CD14-positive monocyte (primary cell): ENCODE data around the gene AOAH. TPM values are rescaled to one million over a fixed set of nuclear protein-coding genes. Genes with fewer than 3 reads are reported as not detected.

Experiments
- DNase-seq, 3 donors: peaks; one replicate each; pipeline ENCODE4 v3.0.0-alpha.2; 2011 to 2022
- H2AFZ ChIP-seq: 2 replicates; pipeline ENCODE4 v1.6.0; 2012; ENCODE audit warnings: mild to moderate bottlenecking, low read depth, low read length, inconsistent platforms; ENCODE audit not compliant: insufficient read depth, poor library complexity, severe bottlenecking
- H3K27ac ChIP-seq, 2 donors: 1 replicate in 1 of 2; 2 replicates in 1 of 2; pipeline ENCODE4 v1.5.1; 2012 to 2013; ENCODE audit warnings: low read length in 2 of 2, control low read depth in 1 of 2, inconsistent platforms in 1 of 2, low read depth in 1 of 2, mild to moderate bottlenecking in 1 of 2
- H3K27me3 ChIP-seq, 2 donors: one replicate each; pipeline versions ENCODE4 v1.6.0 to v1.6.1; 2011 to 2013; ENCODE audit warnings: low read length in 2 of 2; ENCODE audit not compliant: control insufficient read depth in 2 of 2, insufficient read depth in 2 of 2
- H3K36me3 ChIP-seq, 2 donors: replicated peaks in 1 of 2; 1 replicate in 1 of 2; 2 replicates in 1 of 2; pipeline versions ENCODE4 v1.5.1 to v1.6.1; 2012 to 2013; ENCODE audit warnings: low read length in 2 of 2, control low read depth in 1 of 2, inconsistent platforms in 1 of 2, mild to moderate bottlenecking in 1 of 2; ENCODE audit not compliant: insufficient read depth in 2 of 2, control insufficient read depth in 1 of 2
- H3K4me1 ChIP-seq, 2 donors: 1 replicate in 1 of 2; 2 replicates in 1 of 2; pipeline versions ENCODE4 v1.5.1 to v1.6.1; 2012 to 2013; ENCODE audit warnings: low read length in 2 of 2, control low read depth in 1 of 2, inconsistent platforms in 1 of 2, mild to moderate bottlenecking in 1 of 2, moderate library complexity in 1 of 2; ENCODE audit not compliant: insufficient read depth in 2 of 2, control insufficient read depth in 1 of 2
- H3K4me2 ChIP-seq: replicated peaks from 2 replicates; pipeline ENCODE3; 2012; ENCODE audit warnings: low read length, moderate library complexity, mild to moderate bottlenecking; ENCODE audit not compliant: poor library complexity, severe bottlenecking; ENCODE audit errors: extremely low read depth
- H3K4me3 ChIP-seq, 3 experiments: fragments of 200-600 bp in 1 of 3; sonication (generic) in 1 of 3; replicated peaks in 1 of 3; 1 replicate in 2 of 3; 2 replicates in 1 of 3; pipeline ENCODE4 v1.5.1; 2011 to 2013; ENCODE audit warnings: low read length in 3 of 3, mild to moderate bottlenecking in 3 of 3, control low read depth in 2 of 3, low read depth in 2 of 3, inconsistent platforms in 1 of 3, moderate library complexity in 1 of 3
- H3K79me2 ChIP-seq: 2 replicates; pipeline ENCODE4 v1.6.0; 2012; ENCODE audit warnings: mild to moderate bottlenecking, control low read depth, inconsistent platforms, low read length, moderate library complexity; ENCODE audit not compliant: insufficient read depth
- H3K9ac ChIP-seq: 2 replicates; pipeline ENCODE4 v1.6.0; 2017; ENCODE audit warnings: low read length, mild to moderate bottlenecking; ENCODE audit not compliant: insufficient read depth, poor library complexity, severe bottlenecking
- H3K9me3 ChIP-seq, 2 donors: replicated peaks in 1 of 2; 1 replicate in 1 of 2; 2 replicates in 1 of 2; pipeline versions ENCODE4 v1.5.1 to v1.6.1; 2012 to 2013; ENCODE audit warnings: low read length in 2 of 2, control low read depth in 1 of 2; ENCODE audit not compliant: control insufficient read depth in 1 of 2, insufficient read depth in 1 of 2
- H4K20me1 ChIP-seq: 2 replicates; pipeline ENCODE4 v1.6.0; 2012; ENCODE audit warnings: mild to moderate bottlenecking, low read length, control low read depth, moderate library complexity; ENCODE audit not compliant: insufficient read depth
- H3K27ac Mint-ChIP-seq, 7 donors: one replicate each; pipeline ENCODE4 v1.8.0; 2020; ENCODE audit warnings: mild to moderate bottlenecking in 7 of 7, mixed read lengths in 7 of 7, moderate library complexity in 6 of 7, inconsistent platforms in 2 of 7
- H3K27me3 Mint-ChIP-seq, 3 donors: one replicate each; pipeline ENCODE4 v1.8.0; 2021 to 2022; ENCODE audit warnings: low read depth in 3 of 3, mild to moderate bottlenecking in 3 of 3, mixed read lengths in 3 of 3, moderate library complexity in 3 of 3, inconsistent platforms in 1 of 3
- H3K36me3 Mint-ChIP-seq, 2 donors: one replicate each; pipeline ENCODE4 v1.8.0; 2020; ENCODE audit warnings: mixed read lengths in 2 of 2, inconsistent platforms in 1 of 2, mild to moderate bottlenecking in 1 of 2
- H3K4me1 Mint-ChIP-seq: one replicate; pipeline ENCODE4 v1.8.0; 2020; ENCODE audit warnings: mild to moderate bottlenecking, mixed read lengths
- H3K4me3 Mint-ChIP-seq, 2 donors: one replicate each; pipeline ENCODE4 v1.8.0; 2020; ENCODE audit warnings: mild to moderate bottlenecking in 2 of 2, mixed read lengths in 2 of 2, moderate library complexity in 1 of 2
- H3K9me3 Mint-ChIP-seq, 7 donors: one replicate each; pipeline ENCODE4 v1.8.0; 2020 to 2022; ENCODE audit warnings: mixed read lengths in 7 of 7, mild to moderate bottlenecking in 6 of 7, moderate library complexity in 6 of 7, inconsistent platforms in 2 of 7
- WGBS: methylation state at CpG from one replicate; pipeline ENCODE4 v1.1.5; 2013; ENCODE audit warnings: missing lambda C conversion rate; ENCODE audit not compliant: insufficient coverage; 5-methylcytosine and 5-hydroxymethylcytosine counted together
- intact Hi-C, 2 donors: fragments of 100-400 bp; cut with micrococcal nuclease; formaldehyde crosslinking; loops; one replicate each; pipeline versions ENCODE4 v1.15.0 to v1.15.1; 2023
- polyA plus RNA-seq, 3 donors: library from polyadenylated mRNA; depleted of rRNA in 1 of 3; unstranded in 2 of 3; stranded (reverse) in 1 of 3; fragments of 300-500 nt in 2 of 3; fragments of >200 nt in 1 of 3; fragmentation: Illumina TruSeq in 2 of 3; gene quantifications; 1 replicate in 2 of 3; 2 replicates in 1 of 3; pipeline ENCODE4 v1.2.3, GENCODE V29; 2012 to 2021
- TF ChIP-seq, protein P1 (sequence below): fragments of 200-600 bp; IDR thresholded peaks from one replicate; pipeline ENCODE4 v1.8.0; 2022; ENCODE audit warnings: antibody characterized with exemption, mild to moderate bottlenecking

Gene AOAH
- polyA plus RNA-seq, 3 donors: 305 to 467 (median 349) TPM

DNA sequence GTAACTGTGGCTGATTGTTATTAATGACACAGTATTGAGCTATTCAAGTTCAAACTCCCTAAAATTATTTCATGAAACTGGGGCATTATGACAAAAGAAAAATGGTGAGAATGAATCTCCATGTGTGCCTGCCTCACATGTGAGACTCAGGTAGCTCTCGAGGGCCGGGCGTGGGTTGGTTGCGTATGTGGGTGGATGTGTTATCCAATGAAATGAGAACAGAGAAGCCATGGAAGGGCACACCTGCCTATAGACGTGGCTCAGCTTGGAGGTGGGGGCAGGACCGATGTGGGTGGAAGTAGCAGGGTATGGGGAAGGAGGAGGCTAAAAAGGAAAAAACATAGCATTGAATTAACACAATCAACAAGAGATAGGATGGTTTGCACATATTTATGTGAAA lies 96.5 kb downstream of the AOAH start:
- Mint-ChIP-seq H3K27ac (peak overlapping the region in 1 of 7 donors; percentile 17), H3K4me1 (peaks cover 51% of the 10 kb centered on the region), H3K4me3 (no peak overlapping the region)

DNA sequence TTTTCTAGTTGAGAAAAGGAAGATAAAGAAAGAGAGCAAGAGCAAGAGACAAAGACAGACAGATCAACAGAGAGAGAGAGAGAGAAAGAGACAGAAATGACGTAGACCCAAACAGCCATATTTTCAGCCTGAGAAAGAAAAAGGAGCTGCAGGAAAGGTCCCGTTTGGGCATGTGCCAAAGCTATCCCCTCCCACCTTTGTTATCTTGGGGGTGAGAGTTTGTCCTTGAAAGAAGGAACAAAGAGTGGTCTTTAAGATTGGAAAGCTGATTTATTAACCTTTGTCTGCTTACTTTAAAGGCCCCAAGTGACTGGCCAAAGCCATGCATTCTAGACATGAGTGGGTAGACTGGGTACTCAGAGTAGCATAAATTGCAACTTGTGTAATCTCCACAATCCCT lies 98.2 kb downstream of the AOAH start:
- peaks cover 86 to 100% of the 10 kb centered on the region in 2 donors for H3K36me3 ChIP-seq
- H3K27ac ChIP-seq: peak overlapping the region in 1 of 2 donors; percentile 70
- intact Hi-C loops: no loop called here
- H3K9me3 Mint-ChIP-seq: no peaks in the 10 kb centered on the region
- H2AFZ ChIP-seq: no peak overlapping the region
- H3K36me3 Mint-ChIP-seq: peaks cover 90 to 98% of the 10 kb centered on the region in 2 donors
- TF ChIP-seq, protein P1, sequence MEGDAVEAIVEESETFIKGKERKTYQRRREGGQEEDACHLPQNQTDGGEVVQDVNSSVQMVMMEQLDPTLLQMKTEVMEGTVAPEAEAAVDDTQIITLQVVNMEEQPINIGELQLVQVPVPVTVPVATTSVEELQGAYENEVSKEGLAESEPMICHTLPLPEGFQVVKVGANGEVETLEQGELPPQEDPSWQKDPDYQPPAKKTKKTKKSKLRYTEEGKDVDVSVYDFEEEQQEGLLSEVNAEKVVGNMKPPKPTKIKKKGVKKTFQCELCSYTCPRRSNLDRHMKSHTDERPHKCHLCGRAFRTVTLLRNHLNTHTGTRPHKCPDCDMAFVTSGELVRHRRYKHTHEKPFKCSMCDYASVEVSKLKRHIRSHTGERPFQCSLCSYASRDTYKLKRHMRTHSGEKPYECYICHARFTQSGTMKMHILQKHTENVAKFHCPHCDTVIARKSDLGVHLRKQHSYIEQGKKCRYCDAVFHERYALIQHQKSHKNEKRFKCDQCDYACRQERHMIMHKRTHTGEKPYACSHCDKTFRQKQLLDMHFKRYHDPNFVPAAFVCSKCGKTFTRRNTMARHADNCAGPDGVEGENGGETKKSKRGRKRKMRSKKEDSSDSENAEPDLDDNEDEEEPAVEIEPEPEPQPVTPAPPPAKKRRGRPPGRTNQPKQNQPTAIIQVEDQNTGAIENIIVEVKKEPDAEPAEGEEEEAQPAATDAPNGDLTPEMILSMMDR: no peak
- no peaks in the 10 kb centered on the region for H3K27me3 ChIP-seq
- peaks cover 26 to 31% of the 10 kb centered on the region in 2 donors for H3K4me1 ChIP-seq
- H3K79me2 ChIP-seq: no peaks in the 10 kb centered on the region
- H3K27me3 Mint-ChIP-seq: peaks cover 0 to 2% (median 0%) of the 10 kb centered on the region in 3 donors
- no peaks in the 10 kb centered on the region for H3K9me3 ChIP-seq
- no CpG with 5 or more reads among the region's 2 CpGs for WGBS
- peaks cover 51% of the 10 kb centered on the region for H3K4me1 Mint-ChIP-seq
- no peak overlapping the region for H3K4me2 ChIP-seq
- peaks cover 100% of the 10 kb centered on the region for H4K20me1 ChIP-seq
- DNase-seq: no peak
- no peak overlapping the region for H3K9ac ChIP-seq
- H3K4me3 Mint-ChIP-seq: no peak overlapping the region
- H3K4me3 ChIP-seq: no peak overlapping the region
- H3K27ac Mint-ChIP-seq: peak overlapping the region in 4 of 7 donors; percentile 4 to 86 (median 70)

More for the DNA sequence above, 96.5 kb downstream of the AOAH start:
- H2AFZ ChIP-seq: no peak overlapping the region
- peaks cover 0 to 2% (median 0%) of the 10 kb centered on the region in 3 donors for H3K27me3 Mint-ChIP-seq
- peaks cover 100% of the 10 kb centered on the region for H4K20me1 ChIP-seq
- TF ChIP-seq, protein P1: no peak
- no peaks in the 10 kb centered on the region for H3K9me3 Mint-ChIP-seq
- no peak overlapping the region for H3K4me2 ChIP-seq
- H3K4me3 ChIP-seq: no peak overlapping the region
- no peak for DNase-seq
- H3K79me2 ChIP-seq: no peaks in the 10 kb centered on the region
- intact Hi-C loops: no loop called here
- no peaks in the 10 kb centered on the region for H3K27me3 ChIP-seq
- H3K27ac ChIP-seq: no peak overlapping the region
- H3K4me1 ChIP-seq: peaks cover 26 to 31% of the 10 kb centered on the region in 2 donors
- no peak overlapping the region for H3K9ac ChIP-seq
- H3K36me3 Mint-ChIP-seq: peaks cover 90 to 98% of the 10 kb centered on the region in 2 donors
- no peaks in the 10 kb centered on the region for H3K9me3 ChIP-seq
- WGBS: 93% methylated on average over 5 of the region's 6 CpGs
- H3K36me3 ChIP-seq: peaks cover 86 to 100% of the 10 kb centered on the region in 2 donors
